ENCODE measurements around the gene SDK2. TPM values are rescaled to one million over a fixed set of nuclear protein-coding genes. Genes with fewer than 3 reads are reported as not detected.

SDK2 gene
- total and polyA plus RNA-seq, 2 of the 4 experiments (the other 2 are of a cell fraction), result under 0.01 to 0.03 TPM

DNA sequence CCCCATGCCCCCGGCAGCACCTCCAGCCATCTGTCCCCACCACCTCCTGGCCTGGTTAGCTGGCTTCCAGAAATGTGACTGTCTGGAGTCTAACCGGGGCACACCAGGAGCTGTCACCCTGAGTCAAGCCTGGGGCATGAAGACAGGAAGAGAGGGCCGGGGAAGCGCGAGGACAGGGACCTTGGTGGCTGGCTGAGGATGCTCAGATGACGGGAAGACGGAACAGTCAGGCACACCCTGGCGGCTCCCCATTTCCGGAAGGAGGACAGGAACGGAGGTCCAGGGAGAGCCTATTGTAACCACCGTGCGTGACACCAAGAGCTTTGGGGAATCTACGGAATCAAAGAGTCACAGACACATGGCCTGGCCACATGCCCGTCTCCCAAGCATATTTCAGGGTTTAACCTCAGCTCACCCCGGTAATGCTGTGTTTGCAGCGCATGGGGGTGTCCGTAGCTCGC, 51.7 kb downstream of the SDK2 start:
- no peak for TF ChIP-seq POLR2A (IDR thresholded peaks at IDR 0.05; ENCODE audit: low read depth, low read length)
- TF ChIP-seq RCOR1 (IDR thresholded peaks at IDR 0.05; ENCODE audit: insufficient replicate concordance, low read length), result no peak
- TF ChIP-seq CHD1 (IDR thresholded peaks at IDR 0.05; ENCODE audit: low read depth, low read length), result no peak
- no peak for TF ChIP-seq MAZ (IDR thresholded peaks at IDR 0.05; ENCODE audit: borderline replicate concordance, low read depth, low read length)
- no peak for TF ChIP-seq BHLHE40 (IDR thresholded peaks at IDR 0.05; ENCODE audit: low read depth, low read length)
- TF ChIP-seq FOS (IDR thresholded peaks at IDR 0.05; ENCODE audit: low read depth, low read length), result no peak
- TF ChIP-seq RFX5 (IDR thresholded peaks at IDR 0.05; ENCODE audit: low read depth, low read length), result no peak
- no peak for TF ChIP-seq NFE2L2 (IDR thresholded peaks at IDR 0.05; ENCODE audit: low read depth, low read length)
- TF ChIP-seq MXI1 (IDR thresholded peaks at IDR 0.05; ENCODE audit: borderline replicate concordance, low read depth, low read length), result no peak
- TF ChIP-seq, protein P1, sequence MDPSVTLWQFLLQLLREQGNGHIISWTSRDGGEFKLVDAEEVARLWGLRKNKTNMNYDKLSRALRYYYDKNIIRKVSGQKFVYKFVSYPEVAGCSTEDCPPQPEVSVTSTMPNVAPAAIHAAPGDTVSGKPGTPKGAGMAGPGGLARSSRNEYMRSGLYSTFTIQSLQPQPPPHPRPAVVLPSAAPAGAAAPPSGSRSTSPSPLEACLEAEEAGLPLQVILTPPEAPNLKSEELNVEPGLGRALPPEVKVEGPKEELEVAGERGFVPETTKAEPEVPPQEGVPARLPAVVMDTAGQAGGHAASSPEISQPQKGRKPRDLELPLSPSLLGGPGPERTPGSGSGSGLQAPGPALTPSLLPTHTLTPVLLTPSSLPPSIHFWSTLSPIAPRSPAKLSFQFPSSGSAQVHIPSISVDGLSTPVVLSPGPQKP (IDR thresholded peaks at IDR 0.05; ENCODE audit: borderline replicate concordance, low read depth, low read length), result no peak
- TF ChIP-seq, protein P2, sequence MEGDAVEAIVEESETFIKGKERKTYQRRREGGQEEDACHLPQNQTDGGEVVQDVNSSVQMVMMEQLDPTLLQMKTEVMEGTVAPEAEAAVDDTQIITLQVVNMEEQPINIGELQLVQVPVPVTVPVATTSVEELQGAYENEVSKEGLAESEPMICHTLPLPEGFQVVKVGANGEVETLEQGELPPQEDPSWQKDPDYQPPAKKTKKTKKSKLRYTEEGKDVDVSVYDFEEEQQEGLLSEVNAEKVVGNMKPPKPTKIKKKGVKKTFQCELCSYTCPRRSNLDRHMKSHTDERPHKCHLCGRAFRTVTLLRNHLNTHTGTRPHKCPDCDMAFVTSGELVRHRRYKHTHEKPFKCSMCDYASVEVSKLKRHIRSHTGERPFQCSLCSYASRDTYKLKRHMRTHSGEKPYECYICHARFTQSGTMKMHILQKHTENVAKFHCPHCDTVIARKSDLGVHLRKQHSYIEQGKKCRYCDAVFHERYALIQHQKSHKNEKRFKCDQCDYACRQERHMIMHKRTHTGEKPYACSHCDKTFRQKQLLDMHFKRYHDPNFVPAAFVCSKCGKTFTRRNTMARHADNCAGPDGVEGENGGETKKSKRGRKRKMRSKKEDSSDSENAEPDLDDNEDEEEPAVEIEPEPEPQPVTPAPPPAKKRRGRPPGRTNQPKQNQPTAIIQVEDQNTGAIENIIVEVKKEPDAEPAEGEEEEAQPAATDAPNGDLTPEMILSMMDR (conservative IDR thresholded peaks at IDR 0.05; ENCODE audit: low read depth, low read length), result no peak
- no TSS peak for BruUV-seq (replicated peaks)
- no peak overlapping the region for H2BK15ac ChIP-seq (ENCODE audit: low read depth, low read length)
- H2BK120ac ChIP-seq (ENCODE audit: low read depth, low read length), result no peak overlapping the region
- no peaks in the 10 kb centered on the region for H4K20me1 ChIP-seq (ENCODE audit: insufficient read depth, low read length)
- H3K9me1 ChIP-seq (ENCODE audit: insufficient read depth, low read length), result no peaks in the 10 kb centered on the region
- intact Hi-C loops (cut with micrococcal nuclease), result no loop called here
- no peaks in the 10 kb centered on the region for H3K4me1 ChIP-seq (ENCODE audit: control insufficient read depth, insufficient read depth, low read length)
- H2BK20ac ChIP-seq (ENCODE audit: low read depth, low read length), result no peak overlapping the region
- no peak overlapping the region for H4K91ac ChIP-seq (ENCODE audit: insufficient read depth, low read depth, low read length)
- dilution Hi-C loops (cut with HindIII; ENCODE audit: low sequenced_read_pairs, unreplicated experiment), result no loop called here
- H4K8ac ChIP-seq (ENCODE audit: low read depth in 2 of 2, low read length in 2 of 2), result no peak overlapping the region
- H2BK5ac ChIP-seq (ENCODE audit: low read depth, low read length, poor library complexity, severe bottlenecking), result no peak overlapping the region
- no peaks in the 10 kb centered on the region for H3K36me3 ChIP-seq (ENCODE audit: control insufficient read depth, insufficient read depth, low read length)
- in situ Hi-C loops (cut with MboI; ENCODE audit: low sequenced_read_pairs), result no loop called here
- H2AK5ac ChIP-seq (ENCODE audit: low read depth, low read length), result no peak overlapping the region
- ChIA-PET CTCF (no interaction called here), POLR2A (ENCODE audit: unreplicated experiment) (no interaction called here)
- no peak overlapping the region for H3K4me2 ChIP-seq (ENCODE audit: low read depth, low read length)
- no peak overlapping the region for H3K23ac ChIP-seq (ENCODE audit: low read depth, low read length)
- peaks cover 3% of the 10 kb centered on the region for H3K9me3 ChIP-seq (ENCODE audit: control insufficient read depth, insufficient read depth, low read length)
- H2AK9ac ChIP-seq (replicated peaks; ENCODE audit: low read depth, low read length, poor library complexity), result no peak overlapping the region
- no peak overlapping the region for H3K9ac ChIP-seq (ENCODE audit: low read depth, low read length)
- peak overlapping the region; percentile 23 for H2AFZ ChIP-seq (replicated peaks; ENCODE audit: low read length, poor library complexity)
- no peak overlapping the region for H3K4me3 ChIP-seq (ENCODE audit: insufficient read depth, low read depth, low read length)
- no peaks in the 10 kb centered on the region for H3K79me1 ChIP-seq (ENCODE audit: low read depth in 1 of 2, low read length in 2 of 2)
- no peak overlapping the region for H3K18ac ChIP-seq (ENCODE audit: low read depth, low read length)
- no peak overlapping the region for H3K4ac ChIP-seq (ENCODE audit: low read depth, low read length)
- ATAC-seq (ENCODE audit: low read depth) (no peak), DNase-seq (no peak)
- H3K27me3 ChIP-seq (ENCODE audit: control insufficient read depth, insufficient read depth, low read length), result no peaks in the 10 kb centered on the region
- H3K14ac ChIP-seq (replicated peaks; ENCODE audit: low read depth, low read length), result no peak overlapping the region
- H4K5ac ChIP-seq (ENCODE audit: low read depth, low read length), result no peak overlapping the region
- H3K27ac ChIP-seq (ENCODE audit: insufficient read depth, low read length), result no peak overlapping the region
- no peak overlapping the region for H3K56ac ChIP-seq (ENCODE audit: extremely low read depth, insufficient read depth, low read length)
- 66% methylated on average over 10 of the region's 18 CpGs; no CpG with 5 or more reads in 1 of the 2 experiments for WGBS, 2 experiments (ENCODE audit: extremely low coverage in 2 of 2, insufficient read length in 1 of 2)
